ENCODE results near the gene DDX39B. TPM values are rescaled to one million over a fixed set of nuclear protein-coding genes. Genes with fewer than 3 reads are reported as not detected.

Gene DDX39B
- total and polyA plus RNA-seq, 2 of the 8 experiments (the other 6 are each of a cell fraction or from before 2014, with no cell fraction given) = 780 to 1,164 TPM

DNA sequence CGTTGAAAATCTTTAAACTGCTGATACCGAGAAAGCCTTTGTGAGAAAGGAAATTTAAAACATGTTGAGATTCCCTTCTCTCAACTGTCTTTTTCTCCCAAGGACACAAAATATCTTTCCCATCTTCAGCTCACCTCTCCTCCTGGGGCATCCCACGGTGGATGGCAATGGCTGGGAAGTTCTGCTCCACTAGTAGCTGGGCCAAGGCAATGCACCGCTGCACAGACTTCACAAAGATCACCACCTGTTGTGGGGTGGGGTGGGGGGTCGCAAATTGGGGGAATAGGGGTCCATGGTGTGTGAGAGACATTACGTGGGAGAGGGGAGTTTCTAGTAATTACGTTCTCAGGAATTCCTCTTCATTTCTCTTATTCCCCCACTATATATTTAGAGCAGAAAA lies 10.6 kb downstream of the DDX39B start (continued):
- TF ChIP-seq ASH2L (IDR thresholded peaks at IDR 0.05; ENCODE audit: low read length) (no peak), SUZ12 (IDR thresholded peaks at IDR 0.05; ENCODE audit: low read length) (no peak), EGR1 (IDR thresholded peaks at IDR 0.05; ENCODE audit: borderline replicate concordance, low read depth, low read length) (no peak), KDM1A (IDR thresholded peaks at IDR 0.05; ENCODE audit: borderline replicate concordance, low read length) (no peak), RFX5 (IDR thresholded peaks at IDR 0.05; ENCODE audit: borderline replicate concordance, low read depth, low read length) (no peak)
- TF ChIP-seq, protein P1, sequence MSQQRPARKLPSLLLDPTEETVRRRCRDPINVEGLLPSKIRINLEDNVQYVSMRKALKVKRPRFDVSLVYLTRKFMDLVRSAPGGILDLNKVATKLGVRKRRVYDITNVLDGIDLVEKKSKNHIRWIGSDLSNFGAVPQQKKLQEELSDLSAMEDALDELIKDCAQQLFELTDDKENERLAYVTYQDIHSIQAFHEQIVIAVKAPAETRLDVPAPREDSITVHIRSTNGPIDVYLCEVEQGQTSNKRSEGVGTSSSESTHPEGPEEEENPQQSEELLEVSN (IDR thresholded peaks at IDR 0.05) = no peak

All from H1 (cell line).